GM19035 (cell line): ENCODE measurements around the gene PCNT.

Experiments used
- ATAC-seq: cut with Tn5 transposase; IDR thresholded peaks from one replicate; pipeline ENCODE4 v1.9.1; 2021; ENCODE audit not compliant: unreplicated experiment

Gene PCNT

DNA sequence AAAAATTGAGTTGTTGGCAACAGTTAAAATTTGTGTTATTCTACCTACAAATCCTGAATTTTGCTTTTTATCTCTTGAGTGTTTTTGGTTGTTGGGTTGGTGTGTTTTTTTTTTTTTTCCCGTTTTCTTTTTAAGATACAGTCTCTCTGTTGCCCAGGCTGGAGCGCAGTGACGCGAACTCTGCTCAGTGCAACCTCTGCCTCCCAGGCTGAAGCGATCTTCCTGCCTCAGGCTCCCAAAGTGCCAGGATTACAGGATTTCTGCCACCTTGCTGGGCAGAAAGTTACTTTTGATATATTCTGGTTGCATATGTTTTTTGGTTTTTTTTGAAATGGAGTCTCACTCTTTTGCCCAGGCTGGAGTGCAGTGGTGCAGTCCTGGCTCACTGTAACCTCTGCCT, 4.2 kb downstream of the PCNT start:
- no peak for ATAC-seq

GRCh38 chr21:46329796-46330195, 5.8 kb downstream of the PCNT start:
- no peak for ATAC-seq

GRCh38 chr21:46334351-46335140, 10.6 kb downstream of the PCNT start:
- no peak for ATAC-seq

DNA sequence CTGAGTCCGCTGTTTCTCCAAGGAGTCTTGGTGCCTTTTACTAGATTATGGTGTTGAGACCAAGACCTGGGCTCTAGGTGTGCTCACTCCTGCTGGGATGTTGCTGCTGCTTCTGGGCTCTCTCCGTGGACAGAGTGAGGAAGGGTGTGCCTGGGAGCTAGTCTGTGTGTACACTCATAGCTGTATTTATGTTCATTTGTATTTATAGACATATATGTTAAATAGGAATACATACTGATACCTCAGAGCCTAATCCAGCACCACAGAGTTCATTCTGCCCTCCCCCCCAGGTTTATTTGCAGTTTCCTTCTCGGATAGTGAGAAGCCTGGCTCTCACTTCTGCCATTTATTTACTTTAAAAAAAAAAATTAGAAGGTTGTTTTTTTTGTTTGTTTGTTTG, 12.6 kb downstream of the PCNT start:
- no peak for ATAC-seq

GRCh38 chr21:46340998-46341397, 17.0 kb downstream of the PCNT start:
- no peak for ATAC-seq

DNA sequence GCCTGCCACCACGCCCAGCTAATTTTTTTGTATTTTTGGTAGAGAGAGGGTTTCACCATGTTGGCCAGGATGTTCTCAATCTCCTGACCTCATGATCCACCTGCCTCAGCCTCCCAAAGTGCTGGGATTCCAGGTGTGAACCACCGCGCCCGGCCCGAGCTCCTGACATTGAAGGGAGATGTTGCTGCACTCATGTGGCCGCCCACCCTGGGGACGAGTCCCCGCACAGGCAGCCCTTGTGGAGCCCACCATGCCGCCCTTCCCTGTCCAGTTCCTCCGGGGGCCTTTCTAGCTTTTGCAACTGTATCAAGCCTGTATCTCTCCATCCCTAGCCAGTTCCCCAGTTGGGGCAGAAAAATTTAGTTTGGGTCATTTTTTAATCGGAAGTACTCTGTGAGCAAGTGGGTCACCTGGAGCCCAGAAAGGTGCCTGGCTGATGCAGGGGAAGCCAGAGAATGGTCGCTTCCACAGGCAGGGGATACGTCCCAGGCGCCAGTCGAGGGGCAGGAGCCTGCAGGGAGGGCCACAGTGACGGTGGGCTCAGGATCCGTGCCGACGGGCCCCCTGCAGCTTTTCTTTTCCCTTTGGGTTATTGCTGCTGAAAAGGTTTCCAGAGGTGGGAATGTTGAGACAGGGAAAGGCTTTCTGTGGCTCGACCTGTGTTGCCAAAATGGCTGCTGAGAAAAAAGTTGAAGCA, 20.4 kb downstream of the PCNT start:
- no peak for ATAC-seq

DNA sequence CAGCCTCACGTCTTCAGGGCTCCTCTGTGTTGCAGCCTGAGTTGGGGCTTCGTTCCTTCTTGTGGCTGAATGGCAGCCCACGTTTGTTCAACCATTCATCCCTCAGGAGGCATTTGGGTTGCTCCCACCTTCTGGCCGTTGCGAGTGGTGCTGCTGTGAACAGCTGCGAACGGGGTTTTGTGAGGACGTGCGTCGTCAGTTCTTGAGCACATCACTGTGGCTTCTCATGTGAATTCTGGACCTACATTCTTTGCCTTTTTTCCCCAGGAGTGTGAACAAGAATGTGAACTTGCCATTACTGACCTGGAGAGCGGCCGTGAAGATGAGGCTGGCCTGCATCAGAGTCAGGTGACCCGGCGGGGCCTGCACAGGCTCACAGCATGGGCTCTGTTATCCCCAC, 21.9 kb downstream of the PCNT start:
- no peak for ATAC-seq

- ATAC-seq: no peak
Observed at GRCh38 chr21:46346296-46347202, 22.6 kb downstream of the PCNT start.

GRCh38 chr21:46347203-46347550, 23.2 kb downstream of the PCNT start:
- no peak for ATAC-seq

GRCh38 chr21:46347791-46348381, 23.9 kb downstream of the PCNT start:
- ATAC-seq: no peak

DNA sequence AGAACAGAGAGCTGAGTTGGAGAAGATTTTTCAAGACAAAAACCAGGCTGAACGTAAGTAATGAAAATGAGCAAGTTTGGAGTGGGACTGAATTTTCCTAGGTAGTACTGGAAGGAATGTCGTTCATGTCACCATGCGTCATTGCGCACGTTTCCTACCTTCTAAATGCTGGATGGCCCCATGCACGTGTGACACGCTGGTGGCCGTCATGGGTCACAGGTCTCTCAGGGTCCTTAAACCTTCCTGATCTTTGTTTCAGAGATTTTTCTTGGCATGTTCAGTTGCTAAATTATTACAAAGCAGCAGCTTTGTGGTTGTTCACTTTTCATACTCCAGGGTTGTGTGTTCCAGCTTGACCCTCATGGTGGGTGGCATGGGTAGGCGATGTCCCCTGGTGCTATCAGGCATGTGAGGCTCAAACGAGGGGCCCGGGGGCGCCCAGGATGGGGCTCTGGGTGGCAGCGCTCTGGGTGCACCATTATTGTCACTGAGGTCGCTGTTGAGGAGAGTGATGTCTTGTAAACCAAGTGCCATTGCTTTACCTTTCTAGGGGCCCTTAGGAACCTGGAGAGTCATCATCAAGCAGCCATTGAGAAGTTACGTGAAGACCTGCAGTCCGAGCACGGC, 25.3 kb downstream of the PCNT start:
- ATAC-seq: no peak

GRCh38 chr21:46350571-46350970, 26.6 kb downstream of the PCNT start:
- ATAC-seq: no peak

DNA sequence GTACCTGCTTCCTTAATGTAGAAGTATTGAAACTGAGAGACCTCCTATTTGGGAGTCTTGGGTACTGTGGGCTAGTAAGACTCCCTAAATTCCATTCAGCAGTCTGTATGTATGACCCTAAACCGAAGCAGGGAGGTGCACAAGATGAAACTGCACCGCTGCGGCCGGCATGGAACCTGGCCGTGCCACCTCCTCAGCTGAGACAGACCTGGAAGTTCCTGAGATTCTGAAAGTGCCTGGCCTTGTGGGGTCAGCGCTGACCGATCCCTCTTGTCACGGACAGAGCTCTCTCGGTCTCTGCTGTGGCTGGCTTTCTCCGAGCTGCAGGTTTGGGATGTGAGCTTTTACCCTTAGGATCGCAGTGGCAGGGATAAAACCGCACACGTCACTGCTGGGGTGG, 27.0 kb downstream of the PCNT start:
- no peak for ATAC-seq

DNA sequence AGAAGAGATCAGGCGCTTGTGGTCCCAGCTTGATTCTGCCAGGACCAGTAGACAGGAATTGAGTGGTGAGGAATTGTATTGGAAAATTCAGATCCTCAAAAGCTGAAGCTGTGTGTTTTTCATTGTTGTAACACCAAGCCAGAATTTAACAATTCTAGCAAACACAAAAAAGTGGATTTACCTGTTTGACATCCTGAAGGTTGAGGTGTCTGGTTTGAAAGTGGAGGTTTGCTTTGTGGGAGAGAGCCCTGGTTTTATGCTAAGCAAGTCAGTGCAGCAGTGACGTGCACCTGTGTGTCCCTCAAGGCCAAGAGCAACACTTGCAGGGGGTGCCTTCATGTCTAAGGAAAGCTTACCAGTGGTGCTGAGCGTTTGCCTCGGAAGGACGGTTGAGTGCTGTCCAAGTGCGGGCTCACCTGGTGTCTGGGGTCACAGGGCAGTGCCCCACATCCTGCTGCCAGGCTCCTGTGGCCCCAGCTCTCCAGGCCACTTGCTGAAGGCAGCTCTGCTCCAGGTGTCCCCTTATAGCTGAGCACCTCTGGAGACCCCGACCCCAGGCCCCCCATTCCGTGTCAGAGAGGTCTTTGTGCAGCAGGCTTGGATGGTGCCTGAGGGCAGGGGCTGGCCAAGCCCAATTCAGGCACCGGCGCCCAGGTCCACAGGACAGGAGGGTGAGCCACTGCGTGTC, 27.7 kb downstream of the PCNT start:
- no peak for ATAC-seq

- ATAC-seq: no peak
Observed at GRCh38 chr21:46352164-46352515, 28.2 kb downstream of the PCNT start.

- ATAC-seq: no peak
Observed at GRCh38 chr21:46352913-46353312, 29.0 kb downstream of the PCNT start.

GRCh38 chr21:46354046-46354445, 30.1 kb downstream of the PCNT start:
- no peak for ATAC-seq

DNA sequence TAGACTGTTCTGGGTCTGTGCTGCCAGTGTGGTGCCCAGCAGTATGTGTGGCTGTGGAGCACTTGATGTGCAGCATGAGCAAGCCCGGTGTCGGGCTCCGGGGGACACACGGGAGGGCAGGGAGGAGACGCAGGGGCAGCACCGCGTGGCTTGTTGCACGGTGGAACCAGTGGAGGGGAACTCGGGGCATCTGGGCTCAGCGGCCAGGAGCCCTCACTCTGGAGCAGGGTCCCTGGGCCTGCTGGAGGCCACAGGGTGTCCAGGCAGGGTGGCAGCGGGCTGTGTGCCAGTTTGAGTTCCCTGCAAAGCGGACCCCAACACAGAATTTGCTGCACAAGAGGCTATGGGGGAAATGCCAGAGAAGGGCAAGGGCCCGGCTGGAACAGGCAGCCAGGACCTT, 30.6 kb downstream of the PCNT start:
- ATAC-seq: no peak

GRCh38 chr21:46355161-46356004, 31.4 kb downstream of the PCNT start:
- ATAC-seq: no peak

DNA sequence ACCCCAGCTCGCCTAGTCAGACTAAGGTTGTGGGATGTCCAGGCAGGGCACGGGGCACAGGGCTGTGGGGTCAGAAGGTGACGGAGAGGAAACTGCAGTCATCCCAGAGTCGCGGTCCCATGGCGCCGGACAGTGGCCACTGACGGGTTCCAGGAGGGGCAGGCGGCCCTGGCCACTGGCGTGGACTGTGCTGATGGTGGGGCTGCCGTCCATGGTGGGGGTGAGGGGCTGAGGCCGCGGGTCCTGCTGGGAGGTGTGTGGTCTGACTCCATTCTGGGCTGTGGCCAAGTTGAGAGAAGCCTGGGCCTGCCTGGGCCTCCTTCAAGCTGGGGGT, 32.0 kb downstream of the PCNT start:
- ATAC-seq: no peak
